CD8-positive, alpha-beta memory T cell (primary cell): ENCODE results near the gene ARL3. TPM values are rescaled to one million over a fixed set of nuclear protein-coding genes. Genes with fewer than 3 reads are reported as not detected.

ENCODE experiments used
- CTCF ChIA-PET: fragments of 350-600 bp; sonication (Branson Sonifier 250); formaldehyde crosslinking; loops from one replicate; lab custom pipeline; 2021; ENCODE audit warnings: antibody characterized with exemption; lab: Charles Lee
- POLR2A ChIA-PET: fragments of 350-600 bp; sonication (Branson Sonifier 250); formaldehyde crosslinking; loops from one replicate; lab custom pipeline; 2021; ENCODE audit warnings: antibody characterized with exemption; lab: Charles Lee
- DNase-seq, 5 donors: peaks; one replicate each; pipeline versions ENCODE4 v3.0.0 to v3.0.0-alpha.2; 2020 to 2022; ENCODE audit warnings: mixed read lengths in 1 of 5
- H3K27ac ChIP-seq: one replicate; pipeline ENCODE4 v1.7.0; 2013; ENCODE audit warnings: low read depth, mild to moderate bottlenecking, low read length, moderate library complexity
- H3K27me3 ChIP-seq: 2 replicates; pipeline ENCODE4 v1.7.0; 2013; ENCODE audit warnings: low read length, mild to moderate bottlenecking; ENCODE audit not compliant: insufficient read depth, poor library complexity, severe bottlenecking
- H3K36me3 ChIP-seq: 2 replicates; pipeline ENCODE4 v1.7.0; 2013; ENCODE audit warnings: mild to moderate bottlenecking, low read length, moderate library complexity; ENCODE audit not compliant: insufficient read depth
- H3K4me1 ChIP-seq: 2 replicates; pipeline ENCODE4 v1.7.0; 2013; ENCODE audit warnings: mild to moderate bottlenecking, low read length, moderate library complexity; ENCODE audit not compliant: insufficient read depth
- H3K4me3 ChIP-seq: 2 replicates; pipeline ENCODE4 v1.7.0; 2013; ENCODE audit warnings: mild to moderate bottlenecking, low read length
- H3K9me3 ChIP-seq: 2 replicates; pipeline ENCODE4 v1.7.0; 2013; ENCODE audit warnings: mild to moderate bottlenecking, low read length
- H3K27ac Mint-ChIP-seq, 8 donors: one replicate each; pipeline ENCODE4 v1.8.0; 2020 to 2021; ENCODE audit warnings: mixed read lengths in 8 of 8, mild to moderate bottlenecking in 6 of 8, inconsistent platforms in 3 of 8, moderate library complexity in 3 of 8
- H3K27me3 Mint-ChIP-seq, 2 donors: one replicate each; pipeline ENCODE4 v1.8.0; 2020 to 2021; ENCODE audit warnings: mixed read lengths in 2 of 2, mild to moderate bottlenecking in 1 of 2, moderate library complexity in 1 of 2
- H3K36me3 Mint-ChIP-seq, 3 donors: one replicate each; pipeline ENCODE4 v1.8.0; 2020 to 2021; ENCODE audit warnings: mixed read lengths in 3 of 3, inconsistent platforms in 1 of 3, mild to moderate bottlenecking in 1 of 3
- H3K4me1 Mint-ChIP-seq, 3 donors: one replicate each; pipeline ENCODE4 v1.8.0; 2020 to 2021; ENCODE audit warnings: mixed read lengths in 3 of 3, inconsistent platforms in 1 of 3, mild to moderate bottlenecking in 1 of 3
- H3K4me3 Mint-ChIP-seq, 7 donors: one replicate each; pipeline ENCODE4 v1.8.0; 2020 to 2021; ENCODE audit warnings: mixed read lengths in 7 of 7, mild to moderate bottlenecking in 6 of 7, moderate library complexity in 4 of 7, inconsistent platforms in 2 of 7
- H3K9me3 Mint-ChIP-seq, 5 donors: one replicate each; pipeline ENCODE4 v1.8.0; 2020 to 2022; ENCODE audit warnings: mixed read lengths in 5 of 5, mild to moderate bottlenecking in 3 of 5, moderate library complexity in 2 of 5, inconsistent platforms in 1 of 5
- polyA plus RNA-seq: library from polyadenylated mRNA; unstranded; fragments of 300-500 nt; fragmentation: Illumina TruSeq; gene quantifications from one replicate; pipeline ENCODE4 v1.2.3, GENCODE V29; 2021
- total RNA-seq, 2 experiments: library from RNA; stranded (reverse); gene quantifications; one replicate each; pipeline ENCODE4 v1.2.3, GENCODE V29; 2021

ARL3 gene
- total and polyA plus RNA-seq, 3 experiments from 2014 or later: 5.7 to 8.7 (median 8.7) TPM

DNA sequence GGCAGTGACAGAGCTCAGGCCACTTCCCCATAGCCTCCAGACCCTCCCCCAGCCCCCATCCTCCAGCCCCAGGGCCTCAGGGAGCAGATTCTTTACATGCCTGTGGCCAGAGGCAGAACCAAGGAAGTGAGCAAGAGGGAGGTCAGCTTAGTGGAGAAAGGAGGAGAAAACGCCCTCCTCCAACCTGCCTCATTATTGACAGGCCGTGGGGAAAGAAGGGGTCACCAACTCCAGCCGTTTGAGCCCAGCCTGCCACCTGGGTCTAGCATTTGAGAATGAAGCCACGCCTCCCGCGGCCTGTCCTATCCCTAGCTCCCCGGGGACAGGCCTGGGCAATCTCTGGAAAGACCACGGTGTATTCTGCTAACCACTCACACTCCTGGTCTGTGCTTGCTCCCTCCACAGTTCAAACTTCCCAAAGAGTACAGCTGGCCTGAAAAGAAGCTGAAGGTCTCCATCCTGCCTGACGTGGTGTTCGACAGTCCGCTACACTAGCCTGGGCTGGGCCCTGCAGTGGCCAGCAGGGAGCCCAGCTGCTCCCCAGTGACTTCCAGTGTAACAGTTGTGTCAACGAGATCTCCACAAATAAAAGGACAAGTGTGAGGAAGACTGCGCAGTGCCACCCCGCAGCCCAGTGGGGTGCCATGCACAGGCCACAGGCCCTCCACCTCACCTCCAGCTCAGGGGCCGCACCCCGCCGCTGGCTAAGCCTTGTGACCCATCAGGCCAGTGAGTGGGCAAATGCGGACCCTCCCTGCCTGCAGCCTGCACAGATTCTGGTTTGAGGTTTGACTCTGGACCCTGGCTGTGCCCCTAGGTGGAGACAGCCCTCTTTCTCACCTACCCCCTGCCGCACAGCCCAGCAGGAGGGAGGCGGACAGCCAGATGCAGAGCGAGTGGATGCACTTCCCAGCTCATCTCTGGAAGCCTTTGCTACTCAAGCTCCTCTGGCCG lies 84.3 kb downstream of the ARL3 start:
- Histone ChIP-seq H3K4me3 (no peak overlapping the region), H3K4me1 (peaks cover 27% of the 10 kb centered on the region), H3K9me3 (no peaks in the 10 kb centered on the region), H3K27ac (no peak overlapping the region), H3K36me3 (no peaks in the 10 kb centered on the region), H3K27me3 (no peaks in the 10 kb centered on the region)
- peaks cover 17 to 29% (median 24%) of the 10 kb centered on the region in 3 donors for H3K4me1 Mint-ChIP-seq
- DNase-seq: no peak
- ChIA-PET CTCF (no interaction called here), POLR2A (no interaction called here)
- H3K9me3 Mint-ChIP-seq: no peaks in the 10 kb centered on the region
- no peaks in the 10 kb centered on the region for H3K27me3 Mint-ChIP-seq
- H3K4me3 Mint-ChIP-seq: no peak overlapping the region
- H3K36me3 Mint-ChIP-seq: peaks cover 0 to 29% (median 3%) of the 10 kb centered on the region in 3 donors
- no peak overlapping the region for H3K27ac Mint-ChIP-seq

DNA sequence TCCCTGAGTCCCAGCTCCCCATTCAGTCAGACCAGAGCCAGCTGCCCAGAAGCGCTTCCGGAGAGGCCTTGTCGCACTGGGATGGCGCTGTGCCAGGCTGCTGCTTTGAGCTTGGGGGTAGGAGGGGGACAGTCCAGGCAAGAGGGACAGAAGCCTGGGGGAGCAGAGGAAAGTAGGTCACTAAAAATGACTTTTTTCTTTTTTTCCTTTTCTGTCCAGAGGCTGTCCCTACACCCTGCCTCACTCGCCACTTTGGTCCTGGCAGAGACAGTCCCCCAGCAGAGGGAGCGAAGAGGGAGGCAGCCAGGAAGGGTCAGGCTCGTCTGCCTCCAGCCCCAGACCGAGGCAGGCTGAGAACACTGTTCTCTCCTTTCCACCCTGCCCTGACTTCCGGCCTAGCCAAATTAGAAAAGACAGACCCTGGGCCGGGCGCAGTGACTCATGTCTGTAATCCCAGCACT lies 85.7 kb downstream of the ARL3 start:
- Histone ChIP-seq H3K4me1 (peaks cover 12% of the 10 kb centered on the region), H3K4me3 (no peak overlapping the region), H3K27me3 (no peaks in the 10 kb centered on the region), H3K27ac (no peak overlapping the region), H3K9me3 (no peaks in the 10 kb centered on the region), H3K36me3 (no peaks in the 10 kb centered on the region)
- peaks cover 0 to 29% (median 3%) of the 10 kb centered on the region in 3 donors for H3K36me3 Mint-ChIP-seq
- H3K4me1 Mint-ChIP-seq: peaks cover 13 to 17% (median 15%) of the 10 kb centered on the region in 3 donors
- H3K9me3 Mint-ChIP-seq: no peaks in the 10 kb centered on the region
- ChIA-PET CTCF (interaction anchor here (1.2 kb wide), 1 partner anchor 79 kb away, joined by 3 read pairs; no protein-coding TSS in a partner anchor), POLR2A (no interaction called here)
- DNase-seq: no peak
- peak overlapping the region in 1 of 8 donors; percentile 24 for H3K27ac Mint-ChIP-seq
- no peak overlapping the region for H3K4me3 Mint-ChIP-seq
- H3K27me3 Mint-ChIP-seq: no peaks in the 10 kb centered on the region

DNA sequence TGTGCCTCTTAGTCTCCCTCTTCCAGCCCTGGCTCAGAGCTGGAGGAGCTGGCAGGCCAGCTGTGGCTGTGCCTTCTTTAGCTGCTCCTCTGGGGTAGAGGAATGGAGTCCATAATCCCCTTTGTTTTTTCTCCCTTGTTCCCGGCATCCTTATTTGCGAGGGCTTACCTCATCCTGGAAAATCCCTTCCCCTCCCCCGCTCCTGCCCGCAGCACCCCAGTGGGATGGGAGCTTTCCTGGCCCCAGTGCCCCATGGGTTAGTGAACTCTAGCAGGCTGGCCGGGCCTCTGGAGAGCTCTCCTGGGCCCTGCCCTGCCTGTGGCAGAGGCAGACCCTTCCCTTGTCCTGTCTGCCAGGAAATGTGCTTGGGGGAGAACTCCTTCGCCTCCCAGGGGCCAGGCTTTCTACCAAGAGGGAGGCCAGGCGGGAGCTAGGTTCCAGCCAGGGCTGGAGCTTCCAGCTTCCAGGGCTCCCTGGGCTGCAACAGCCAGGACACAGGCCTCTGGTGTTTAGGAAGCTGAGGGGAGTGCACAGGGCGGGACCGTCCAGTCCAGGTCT lies 86.4 kb downstream of the ARL3 start:
- peak overlapping the region in 1 of 8 donors; percentile 33 for H3K27ac Mint-ChIP-seq

DNA sequence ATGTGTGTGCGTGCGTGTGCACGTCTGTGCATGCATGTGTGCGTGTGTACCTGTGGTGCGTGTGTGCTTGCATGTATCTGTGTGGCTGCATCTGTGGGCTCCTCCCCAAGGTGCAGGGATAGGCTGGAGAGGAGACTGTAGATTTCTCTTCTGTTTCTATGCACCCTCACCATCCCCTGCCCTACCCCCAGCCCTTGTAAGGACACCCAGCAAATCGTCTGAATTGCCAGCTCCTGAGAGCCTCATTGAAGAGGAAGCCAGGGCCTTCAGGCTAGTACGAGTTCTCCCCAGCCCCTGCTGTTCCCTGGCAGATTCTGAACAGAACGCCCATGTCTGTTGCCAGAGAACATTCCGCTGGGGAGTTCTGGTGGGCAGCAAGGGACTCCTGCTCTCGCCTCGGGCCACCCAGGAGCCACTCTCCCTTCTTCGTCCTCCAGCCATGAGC lies 86.9 kb downstream of the ARL3 start:
- Mint-ChIP-seq H3K4me3 (no peak overlapping the region), H3K9me3 (no peaks in the 10 kb centered on the region), H3K27me3 (no peaks in the 10 kb centered on the region), H3K4me1 (peaks cover under 1 to 5% (median 4%) of the 10 kb centered on the region in 3 donors), H3K36me3 (peaks cover 0 to 31% (median 3%) of the 10 kb centered on the region in 3 donors), H3K27ac (peak overlapping the region in 2 of 8 donors; percentile 33 to 84)
- Histone ChIP-seq H3K9me3 (no peaks in the 10 kb centered on the region), H3K27ac (no peak overlapping the region), H3K36me3 (no peaks in the 10 kb centered on the region), H3K4me1 (peaks cover under 1% of the 10 kb centered on the region), H3K27me3 (no peaks in the 10 kb centered on the region), H3K4me3 (no peak overlapping the region)
- no peak for DNase-seq
- ChIA-PET CTCF (no interaction called here), POLR2A (no interaction called here)

More for the DNA sequence above, 86.4 kb downstream of the ARL3 start:
- Histone ChIP-seq H3K27me3 (no peaks in the 10 kb centered on the region), H3K36me3 (no peaks in the 10 kb centered on the region), H3K27ac (no peak overlapping the region), H3K4me1 (peaks cover 6% of the 10 kb centered on the region), H3K9me3 (no peaks in the 10 kb centered on the region), H3K4me3 (no peak overlapping the region)
- Mint-ChIP-seq H3K9me3 (no peaks in the 10 kb centered on the region), H3K36me3 (peaks cover 0 to 31% (median 3%) of the 10 kb centered on the region in 3 donors), H3K4me1 (peaks cover 6 to 10% (median 9%) of the 10 kb centered on the region in 3 donors), H3K27me3 (no peaks in the 10 kb centered on the region), H3K4me3 (no peak overlapping the region)
- CTCF ChIA-PET: interaction anchor here (1.2 kb wide), 1 partner anchor 80 kb away, joined by 3 read pairs; no protein-coding TSS in a partner anchor
- DNase-seq: no peak
- POLR2A ChIA-PET: no interaction called here

- H3K27ac ChIP-seq: no peak overlapping the region
- H3K27me3 ChIP-seq: no peaks in the 10 kb centered on the region
- Mint-ChIP-seq H3K27me3 (no peaks in the 10 kb centered on the region), H3K4me3 (no peak overlapping the region), H3K4me1 (no peaks in the 10 kb centered on the region), H3K9me3 (no peaks in the 10 kb centered on the region), H3K36me3 (peaks cover 0 to 28% (median 3%) of the 10 kb centered on the region in 3 donors), H3K27ac (peak overlapping the region in 4 of 8 donors; percentile 12 to 65 (median 45))
- no peaks in the 10 kb centered on the region for H3K4me1 ChIP-seq
- ChIA-PET POLR2A (no interaction called here), CTCF (no interaction called here)
- DNase-seq: no peak
- no peak overlapping the region for H3K4me3 ChIP-seq
- H3K36me3 ChIP-seq: no peaks in the 10 kb centered on the region
- no peaks in the 10 kb centered on the region for H3K9me3 ChIP-seq
Measured at GRCh38 chr10:102626026-102626685, 88.0 kb downstream of the ARL3 start.

GRCh38 chr10:102624751-102625645 lies 89.2 kb downstream of the ARL3 start:
- no peaks in the 10 kb centered on the region for H3K9me3 Mint-ChIP-seq
- no peaks in the 10 kb centered on the region for H3K27me3 ChIP-seq
- no peaks in the 10 kb centered on the region for H3K27me3 Mint-ChIP-seq
- H3K4me1 Mint-ChIP-seq: no peaks in the 10 kb centered on the region
- H3K27ac Mint-ChIP-seq: peak overlapping the region in 5 of 8 donors; percentile 34 to 94 (median 68)
- POLR2A ChIA-PET: interaction anchor here (0.6 kb wide), 1 partner anchor 540 kb away, joined by 4 read pairs; no protein-coding TSS in a partner anchor
- no peak overlapping the region for H3K27ac ChIP-seq
- CTCF ChIA-PET: no interaction called here
- no peaks in the 10 kb centered on the region for H3K36me3 ChIP-seq
- H3K4me3 Mint-ChIP-seq: no peak overlapping the region
- no peaks in the 10 kb centered on the region for H3K9me3 ChIP-seq
- no peaks in the 10 kb centered on the region for H3K4me1 ChIP-seq
- H3K36me3 Mint-ChIP-seq: peaks cover 0 to 26% (median 1%) of the 10 kb centered on the region in 3 donors
- no peak for DNase-seq
- H3K4me3 ChIP-seq: no peak overlapping the region

GRCh38 chr10:102624094-102624493 lies 90.1 kb downstream of the ARL3 start:
- Mint-ChIP-seq H3K4me3 (no peak overlapping the region), H3K36me3 (peaks cover 0 to 28% (median 1%) of the 10 kb centered on the region in 3 donors), H3K27me3 (no peaks in the 10 kb centered on the region), H3K27ac (peak overlapping the region in 2 of 8 donors; percentile 34 to 57), H3K9me3 (no peaks in the 10 kb centered on the region), H3K4me1 (no peaks in the 10 kb centered on the region)
- no peak for DNase-seq
- Histone ChIP-seq H3K4me1 (no peaks in the 10 kb centered on the region), H3K27ac (no peak overlapping the region), H3K36me3 (no peaks in the 10 kb centered on the region), H3K27me3 (no peaks in the 10 kb centered on the region), H3K4me3 (no peak overlapping the region), H3K9me3 (no peaks in the 10 kb centered on the region)
- ChIA-PET POLR2A (no interaction called here), CTCF (no interaction called here)
